GM18517 (cell line): Measurements from ENCODE around the gene KCNT2.

Experiments used
- ATAC-seq: cut with Tn5 transposase; IDR thresholded peaks from one replicate; pipeline ENCODE4 v1.9.1; 2021; ENCODE audit warnings: mild to moderate bottlenecking, moderate library complexity; ENCODE audit not compliant: unreplicated experiment

KCNT2 gene

DNA sequence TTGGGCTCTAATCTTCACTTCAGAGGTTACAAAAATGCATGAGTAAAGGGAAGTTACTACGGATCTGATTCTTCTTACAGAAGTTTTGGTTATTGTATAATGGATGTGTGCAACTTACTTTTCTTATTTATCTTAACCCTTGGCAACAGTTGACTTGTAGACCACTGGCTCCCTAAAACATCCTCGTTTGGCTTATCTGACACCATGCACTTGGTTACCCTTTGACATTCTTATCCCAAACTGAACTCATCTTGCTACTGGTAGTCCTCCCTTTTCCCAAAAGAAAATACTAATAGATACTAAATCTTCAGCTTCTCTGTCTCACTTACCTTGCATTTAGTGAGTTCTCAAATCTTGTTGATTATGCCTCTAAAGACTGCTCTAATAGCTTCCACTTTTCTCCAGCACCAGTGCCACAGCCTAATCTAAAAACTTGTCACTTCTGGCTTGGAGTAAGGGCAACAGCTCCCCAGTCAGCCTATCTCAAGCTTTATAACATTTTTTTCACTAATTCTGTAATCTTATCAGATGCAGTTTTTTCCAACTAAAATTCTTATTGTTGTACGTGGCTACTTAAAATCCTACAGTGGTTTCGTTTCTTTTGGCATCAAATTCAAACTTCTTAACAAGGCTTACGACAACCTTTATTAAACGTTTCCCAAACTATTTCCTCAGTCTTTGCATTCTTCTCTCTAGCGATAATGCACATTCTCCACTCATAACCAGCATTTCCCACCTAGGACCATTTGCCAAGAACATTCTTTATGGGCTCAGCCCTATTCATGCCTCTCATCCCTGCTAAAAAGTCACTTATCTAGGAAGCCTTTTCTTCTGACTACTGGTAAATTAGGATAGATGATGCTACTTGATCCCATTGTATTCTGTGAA is 204.2 kb downstream of the KCNT2 start:
- no peak for ATAC-seq

DNA sequence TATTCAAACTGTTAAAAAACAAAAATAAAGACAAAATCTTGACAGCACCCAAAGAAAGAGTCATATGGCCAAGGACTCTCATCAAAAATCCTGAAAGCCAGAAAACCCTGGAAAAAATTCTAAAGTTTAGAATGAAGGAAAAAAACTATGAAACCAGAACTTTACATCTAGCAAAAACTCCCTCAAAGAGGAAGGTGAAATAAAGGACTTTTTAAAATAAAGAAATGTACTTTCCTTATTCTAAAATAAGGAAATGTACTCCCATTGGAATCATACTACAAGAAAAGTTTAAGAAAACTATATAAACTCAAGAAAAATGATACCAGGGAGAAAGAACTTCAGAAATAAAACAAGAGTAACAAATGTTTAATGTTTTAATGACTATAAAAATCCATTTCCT is 206.3 kb downstream of the KCNT2 start:
- no peak for ATAC-seq

DNA sequence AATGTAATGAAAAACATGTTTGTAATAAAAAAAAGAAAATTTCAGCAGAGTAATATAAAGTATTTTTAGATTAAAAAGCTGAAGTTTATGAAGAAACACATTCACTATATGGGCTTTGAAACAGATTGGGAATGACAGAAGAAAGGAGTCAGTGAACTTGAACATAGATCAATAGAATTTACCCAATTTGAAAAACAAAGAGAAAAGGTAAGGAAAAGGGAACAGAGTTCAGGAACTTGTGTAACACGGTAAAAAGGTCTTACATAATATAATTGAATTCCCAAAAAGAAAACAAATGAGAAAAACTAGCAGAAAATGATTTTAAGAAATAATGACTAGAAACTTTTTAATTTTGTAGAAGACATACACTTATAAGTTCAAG is 206.8 kb downstream of the KCNT2 start:
- no peak for ATAC-seq

DNA sequence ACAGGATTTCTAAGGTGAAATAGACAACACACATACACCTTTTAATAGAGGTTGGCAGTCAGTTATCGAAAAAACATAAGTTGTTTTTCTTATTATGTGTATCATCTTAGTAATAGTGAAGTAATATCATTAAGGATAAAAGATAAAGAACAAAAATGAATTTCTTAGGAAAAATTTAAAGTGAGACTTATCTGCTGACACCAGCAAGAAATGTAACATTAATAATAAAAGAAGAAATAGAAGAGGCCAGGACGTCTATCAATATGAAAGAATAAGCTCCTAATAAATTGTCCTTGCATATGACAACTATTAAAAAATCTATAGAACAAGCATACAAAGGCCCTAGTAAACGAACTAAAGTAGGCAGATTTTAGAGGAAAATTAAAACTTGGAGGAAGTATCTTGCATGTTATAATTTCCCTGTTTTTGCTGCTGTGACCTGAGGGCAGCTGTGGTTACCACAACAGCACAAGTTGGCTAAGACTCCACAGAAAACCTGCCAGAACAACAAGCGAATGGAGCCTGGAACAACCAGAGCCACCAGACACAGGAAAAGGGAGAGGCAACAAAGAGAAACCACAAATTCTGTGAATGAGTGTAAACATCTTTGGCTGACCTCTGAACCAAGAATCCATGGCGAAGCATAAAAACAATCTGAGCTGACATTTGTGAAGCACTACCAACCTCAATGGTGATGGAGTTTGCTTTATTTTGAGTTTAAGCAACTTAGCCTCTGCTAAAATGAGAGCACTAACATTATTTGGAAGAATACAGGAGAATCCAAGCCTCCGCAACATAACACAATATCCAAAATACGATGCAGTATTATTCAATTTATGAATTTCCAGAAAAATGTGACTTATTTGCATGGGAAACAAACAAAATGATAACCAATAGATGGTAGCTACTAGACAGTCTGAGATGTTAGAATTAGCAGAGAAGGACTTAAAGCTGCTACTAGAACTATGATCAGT is 207.5 kb downstream of the KCNT2 start:
- no peak for ATAC-seq

DNA sequence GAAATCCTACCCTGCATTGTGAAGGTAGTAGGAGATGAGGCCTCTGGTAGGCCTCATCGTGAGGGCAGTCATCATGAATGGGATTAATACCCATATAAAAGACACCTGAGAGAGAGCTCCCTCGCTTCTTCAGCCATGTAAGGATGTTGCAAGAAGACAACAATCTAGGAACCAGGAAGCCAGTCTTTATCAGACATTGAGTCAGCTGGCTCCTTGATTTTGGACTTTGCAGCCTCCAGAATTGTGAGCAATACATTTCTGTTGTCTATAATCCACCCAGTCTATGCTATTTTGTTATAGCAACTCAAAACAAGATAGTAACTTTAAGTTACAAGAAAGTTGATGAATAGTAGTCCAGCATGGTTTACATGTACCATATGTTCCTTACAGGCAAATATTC is 208.5 kb downstream of the KCNT2 start:
- ATAC-seq, result no peak

DNA sequence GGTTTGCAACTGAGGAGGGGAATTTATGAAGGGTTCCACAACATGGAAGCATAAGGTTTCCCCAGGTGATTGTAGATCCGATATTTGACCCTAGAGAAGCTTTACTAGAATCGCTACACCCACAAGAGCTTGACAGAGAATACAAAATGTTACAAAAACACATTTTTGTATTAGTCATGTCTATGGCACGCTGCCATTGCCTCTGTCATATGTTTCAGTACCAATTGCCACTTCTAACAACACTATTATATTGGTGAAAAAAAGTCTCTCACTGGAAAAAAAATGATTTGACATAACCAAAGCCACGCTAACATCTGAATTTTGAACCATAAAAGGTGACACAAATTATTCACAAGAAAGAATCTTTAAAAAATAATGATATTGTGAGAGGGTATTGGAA is 214.5 kb downstream of the KCNT2 start:
- ATAC-seq, result no peak

DNA sequence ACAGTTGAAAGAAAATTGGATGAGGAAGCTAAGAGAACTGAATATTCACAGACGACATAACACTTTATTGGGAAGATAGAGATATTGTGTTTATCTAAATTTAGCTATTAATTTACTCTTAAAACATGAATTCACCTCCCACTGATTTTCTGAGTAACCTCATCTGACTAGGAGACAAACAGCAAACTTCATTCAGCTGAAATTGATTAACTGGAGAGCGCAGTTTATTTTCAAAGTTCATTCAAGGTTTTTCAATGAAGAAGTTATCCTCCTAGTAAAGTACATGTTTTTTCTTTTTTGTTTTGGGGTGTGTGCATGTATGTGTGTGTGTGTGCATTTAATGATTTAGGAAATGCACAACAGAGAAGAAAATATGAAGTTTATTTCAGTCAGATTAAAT is 215.0 kb downstream of the KCNT2 start:
- no peak for ATAC-seq

DNA sequence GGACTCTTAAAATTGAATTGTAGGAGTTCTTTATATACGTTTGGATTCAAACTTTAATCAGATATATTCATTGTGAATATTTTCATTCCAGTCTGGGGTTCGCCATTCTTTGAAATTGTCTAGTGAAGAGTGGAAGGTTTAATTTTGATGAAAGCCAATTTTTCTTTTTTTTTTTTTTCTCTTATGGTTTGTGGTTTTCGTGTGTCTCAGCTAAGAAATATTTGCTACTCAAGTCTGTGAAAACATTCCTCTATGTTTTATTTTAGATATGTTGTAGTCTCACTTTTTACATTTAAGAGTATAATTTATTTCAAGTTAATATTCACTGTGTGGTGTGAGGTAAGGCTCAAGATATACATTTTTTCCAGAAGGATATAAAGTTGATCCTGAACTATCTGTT is 220.5 kb downstream of the KCNT2 start:
- no peak for ATAC-seq

DNA sequence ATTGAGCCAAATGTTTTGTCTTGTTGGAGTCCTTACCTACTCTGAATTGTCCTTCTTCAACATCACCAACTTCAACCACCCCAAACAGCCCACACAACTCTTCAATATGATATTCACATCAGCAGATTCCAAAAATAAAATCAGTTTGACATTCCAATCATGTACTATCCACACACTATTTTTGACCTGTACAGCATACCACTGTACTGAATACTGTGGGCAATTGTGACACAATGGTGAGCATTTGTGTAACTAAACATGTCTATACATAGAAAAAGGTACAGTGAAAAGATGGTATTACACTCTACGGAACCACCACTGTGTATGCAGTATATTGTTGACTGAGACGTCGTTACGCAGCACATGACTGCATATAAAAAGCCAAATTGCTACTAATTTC is 223.1 kb downstream of the KCNT2 start:
- ATAC-seq, result no peak

DNA sequence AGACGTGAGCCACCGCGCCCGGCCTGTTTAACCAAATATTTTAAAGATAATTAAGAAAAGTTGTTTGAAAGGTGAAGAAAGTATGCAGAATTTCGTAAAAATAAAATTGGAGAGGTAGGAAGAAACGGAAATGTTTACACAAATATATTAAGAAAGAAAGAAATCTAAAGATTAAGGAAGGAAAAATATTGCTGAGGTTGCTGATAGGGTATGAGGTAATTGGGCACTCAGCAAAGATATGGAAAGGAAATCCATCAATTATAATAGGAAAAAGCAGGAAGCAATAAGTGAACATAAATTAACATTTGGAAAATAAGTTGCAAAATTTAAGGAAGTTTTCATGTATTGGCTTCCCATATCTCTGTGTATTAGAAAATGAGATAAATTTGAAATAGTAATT is 225.9 kb downstream of the KCNT2 start:
- no peak for ATAC-seq

DNA sequence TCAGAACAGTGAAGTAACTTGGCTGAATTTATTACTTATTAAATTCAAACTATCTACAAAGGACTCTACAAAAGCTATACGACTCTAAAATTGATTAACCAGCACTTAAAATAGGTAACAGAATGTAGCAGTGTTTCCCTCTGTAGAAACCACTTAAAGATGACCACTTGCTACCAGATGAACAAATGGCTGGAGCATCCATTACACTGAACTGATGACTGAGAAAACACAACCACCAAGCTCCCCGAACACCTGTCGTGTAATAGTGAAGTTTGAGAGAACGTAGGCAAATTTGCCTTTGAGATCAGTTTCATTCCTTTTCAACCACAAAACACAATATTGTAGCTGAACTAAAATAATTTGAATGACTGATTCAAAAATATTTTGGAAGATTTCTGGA is 226.7 kb downstream of the KCNT2 start:
- no peak for ATAC-seq

DNA sequence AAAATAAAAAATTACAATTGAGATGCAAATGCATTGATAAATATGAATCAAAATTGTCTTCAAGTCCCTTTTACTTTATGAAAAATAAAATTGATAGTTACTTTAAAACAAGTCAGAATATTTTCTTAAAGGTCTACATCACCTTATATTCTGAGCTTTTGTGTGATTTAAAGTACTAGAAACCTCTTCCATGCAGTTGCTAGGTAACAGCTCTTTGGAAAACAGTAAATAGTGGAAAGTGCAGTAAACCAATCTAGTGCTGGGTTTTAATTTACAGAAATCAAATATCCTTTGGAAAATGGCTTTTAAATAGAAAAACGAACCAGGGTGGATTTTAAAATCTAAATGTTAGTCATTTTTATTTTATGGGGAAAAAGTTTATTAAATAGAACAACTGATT is 227.9 kb downstream of the KCNT2 start:
- ATAC-seq, result no peak

DNA sequence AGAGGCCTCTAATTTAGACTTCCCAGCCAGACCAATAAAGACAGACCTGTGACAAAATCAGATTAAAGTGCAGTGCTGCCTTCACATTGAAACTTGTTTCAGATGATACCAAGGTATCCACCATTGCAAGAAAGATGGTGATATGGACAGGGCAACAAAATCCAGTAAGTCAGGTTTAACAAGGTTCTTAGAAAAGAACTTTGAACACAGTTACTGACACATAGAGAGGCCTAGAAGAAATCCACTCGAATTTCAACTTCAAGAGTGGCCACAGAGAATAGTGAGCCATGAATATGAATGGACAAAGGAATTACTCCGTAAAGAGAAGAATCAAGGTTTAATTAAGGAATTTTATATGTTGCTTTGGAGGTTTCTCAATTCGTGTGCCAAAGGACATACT is 230.4 kb downstream of the KCNT2 start:
- no peak for ATAC-seq

DNA sequence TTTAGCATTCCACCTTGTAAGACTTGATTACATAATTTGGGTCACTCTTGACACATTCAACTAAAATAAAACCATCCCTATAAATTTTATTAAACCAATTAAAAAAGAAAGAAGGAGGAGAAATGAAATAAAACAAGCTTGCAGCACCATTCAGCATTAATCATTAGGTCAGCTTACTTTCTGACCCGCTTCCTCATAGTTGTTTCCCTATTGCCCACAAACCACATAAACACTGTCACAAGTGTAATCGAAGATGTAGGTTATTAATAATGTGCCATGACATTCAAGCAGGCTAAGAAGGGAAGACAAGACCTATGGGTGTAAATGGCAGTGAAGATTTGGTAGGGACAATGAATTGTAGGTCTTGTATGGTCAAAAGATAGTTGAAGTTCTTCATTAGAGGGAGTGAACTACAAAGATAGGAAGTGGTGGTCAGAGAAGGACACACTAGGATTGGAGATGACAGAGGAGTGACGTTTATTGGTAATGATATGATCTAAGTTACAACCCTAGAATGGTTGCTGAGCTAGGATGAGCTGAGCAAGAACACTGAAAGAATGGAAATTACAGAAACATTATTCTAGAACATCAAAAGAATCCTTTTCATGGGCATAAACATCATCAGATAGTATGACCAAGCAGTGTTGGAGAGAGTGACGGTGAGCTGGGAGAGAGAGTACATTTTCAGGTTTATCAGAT is 231.5 kb downstream of the KCNT2 start:
- no peak for ATAC-seq

DNA sequence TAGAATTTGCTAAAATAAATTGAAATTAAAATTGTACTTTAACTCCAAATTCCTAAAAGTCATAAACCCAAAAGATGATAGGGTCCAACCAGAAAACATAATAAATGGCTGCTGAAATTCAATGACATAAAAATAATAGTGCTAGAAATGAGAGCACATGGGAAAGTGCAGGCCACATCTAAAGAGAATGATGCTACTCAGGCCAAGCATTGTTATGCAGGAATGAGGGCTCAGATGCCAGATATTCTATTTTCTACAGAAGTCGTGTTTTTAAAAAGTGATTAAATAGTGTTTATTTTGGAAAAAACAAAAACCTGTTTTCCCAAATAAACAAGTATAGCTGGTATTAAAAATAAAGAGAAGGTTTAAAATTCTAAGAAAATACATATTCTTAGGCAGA is 234.4 kb downstream of the KCNT2 start:
- no peak for ATAC-seq

DNA sequence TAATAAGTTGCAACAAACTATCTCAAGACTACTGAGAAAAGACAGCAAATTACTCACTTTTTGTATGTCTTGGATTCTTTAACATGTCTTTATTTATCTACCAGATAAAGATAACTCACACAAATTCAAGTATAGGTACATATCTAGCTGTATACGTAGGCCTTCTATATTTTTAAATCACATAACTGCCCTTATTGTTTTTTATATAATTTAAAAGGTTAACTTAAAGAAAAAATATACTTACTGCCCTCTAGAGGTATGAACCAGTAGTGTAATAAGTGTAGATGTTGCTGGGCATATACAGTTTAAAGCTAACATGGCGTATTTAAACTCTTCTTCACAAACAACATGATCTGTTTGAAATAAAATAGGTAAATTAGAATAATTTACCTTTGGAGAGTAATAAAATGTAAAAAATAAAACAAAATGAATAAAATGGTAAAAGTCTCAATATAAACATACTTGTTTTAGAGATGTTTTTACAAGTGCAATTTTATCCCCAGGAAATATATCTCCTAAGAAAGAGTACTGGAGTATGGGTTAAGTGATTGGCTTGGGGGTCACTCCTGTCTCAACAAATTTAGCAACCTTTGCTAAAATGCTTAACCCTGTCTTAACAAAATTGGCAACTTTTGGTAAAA is 235.2 kb downstream of the KCNT2 start:
- ATAC-seq, result peak; percentile 91

DNA sequence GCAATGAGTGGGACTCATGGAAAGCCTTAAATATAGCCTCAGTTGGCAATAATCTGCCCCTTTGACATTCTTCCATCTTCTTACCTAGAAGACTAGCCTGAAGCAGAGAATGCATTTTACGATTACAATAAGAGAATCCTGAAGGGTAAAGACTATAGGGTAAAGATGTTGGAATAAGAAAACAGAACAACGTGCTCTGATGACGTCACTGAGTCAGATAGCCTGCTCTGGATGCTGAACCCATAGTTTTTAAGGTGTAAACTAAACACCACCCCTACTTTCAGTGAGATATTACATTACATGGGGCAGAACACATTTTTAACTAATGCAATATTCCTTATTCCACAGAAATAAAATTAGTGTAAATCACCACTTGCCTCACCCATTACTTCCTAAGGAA is 240.4 kb downstream of the KCNT2 start:
- ATAC-seq, result no peak

DNA sequence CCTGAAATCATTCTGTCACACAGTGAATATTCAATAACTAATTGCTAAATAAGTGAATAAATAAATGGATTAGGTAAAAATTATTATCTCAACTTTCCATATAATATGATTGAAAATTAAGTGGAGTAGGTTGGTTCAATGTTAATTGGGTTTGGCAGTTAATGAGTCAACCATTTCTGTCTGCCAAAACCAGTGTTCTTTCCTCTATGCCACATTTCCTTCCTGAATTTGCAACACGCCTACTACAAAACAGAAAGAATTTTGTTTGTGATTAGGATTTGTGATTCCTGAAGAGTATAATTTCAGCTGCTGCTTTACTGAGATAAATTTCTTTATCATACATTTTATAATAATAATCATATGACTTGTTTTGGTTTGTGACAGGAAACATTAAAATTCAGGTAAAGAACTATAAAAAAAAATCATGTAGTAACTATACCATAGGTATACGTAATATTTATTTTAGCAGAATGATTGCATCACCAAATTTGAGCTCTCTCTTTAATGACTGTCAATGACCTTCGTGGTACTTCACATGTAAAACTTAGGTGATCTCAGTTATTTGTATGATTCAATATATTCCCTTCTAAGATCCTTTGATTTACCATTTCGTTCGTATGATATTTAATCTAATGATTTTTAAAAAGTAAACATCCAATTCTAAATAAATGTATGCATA is 241.3 kb downstream of the KCNT2 start:
- ATAC-seq, result no peak

DNA sequence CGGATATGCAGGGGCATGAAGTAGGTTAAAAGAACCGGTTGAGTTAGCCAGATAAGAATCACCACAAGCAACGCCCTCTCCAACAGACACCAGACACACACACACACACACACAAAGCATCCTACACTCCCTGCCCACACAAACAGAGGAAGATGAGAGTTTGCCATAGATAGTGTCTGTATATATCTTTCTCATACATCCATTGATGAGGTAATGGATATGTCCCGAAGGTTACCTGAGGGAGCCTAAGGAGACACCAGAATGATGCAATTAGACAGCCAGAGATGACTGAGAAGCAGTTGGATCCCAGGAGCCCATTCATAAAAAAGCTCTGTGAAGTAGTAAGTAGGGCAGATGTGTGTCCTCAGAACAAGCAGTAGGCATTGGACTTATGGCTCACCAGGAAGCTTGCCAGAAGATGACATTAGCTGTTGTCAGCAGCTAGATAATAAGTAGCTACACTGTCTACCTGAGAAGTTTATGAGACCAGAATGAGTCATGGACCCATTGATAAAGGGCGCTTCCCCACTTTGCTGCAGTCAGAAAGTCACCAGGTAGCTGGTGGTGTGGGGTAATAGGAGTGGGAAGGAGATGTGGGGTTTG is 247.0 kb downstream of the KCNT2 start:
- no peak for ATAC-seq

DNA sequence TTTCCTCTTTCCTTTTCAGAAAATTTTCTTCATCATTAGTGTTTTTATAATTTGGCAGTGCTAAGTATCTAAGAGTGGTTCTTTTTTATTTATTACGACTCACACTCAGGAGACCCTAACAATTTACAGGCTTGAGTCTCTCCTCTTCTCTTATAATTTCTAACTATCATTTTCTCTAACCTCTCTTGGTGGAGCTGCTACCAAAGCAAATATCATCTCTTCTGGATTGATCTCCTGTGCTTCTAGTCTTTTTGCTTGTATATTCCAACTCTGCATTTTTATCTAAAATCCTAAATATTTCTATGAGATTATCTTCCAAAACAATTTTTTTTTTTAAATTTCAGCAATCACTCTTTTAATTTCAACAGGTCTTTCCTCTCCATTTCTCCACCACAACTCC is 250.3 kb downstream of the KCNT2 start:
- ATAC-seq, result no peak
